Measurements from ENCODE around the gene AATF.

AATF gene

GRCh38 chr17:36931697-36932382 is 16.9 kb upstream of the AATF start:
- no peak for DNase-seq

DNA sequence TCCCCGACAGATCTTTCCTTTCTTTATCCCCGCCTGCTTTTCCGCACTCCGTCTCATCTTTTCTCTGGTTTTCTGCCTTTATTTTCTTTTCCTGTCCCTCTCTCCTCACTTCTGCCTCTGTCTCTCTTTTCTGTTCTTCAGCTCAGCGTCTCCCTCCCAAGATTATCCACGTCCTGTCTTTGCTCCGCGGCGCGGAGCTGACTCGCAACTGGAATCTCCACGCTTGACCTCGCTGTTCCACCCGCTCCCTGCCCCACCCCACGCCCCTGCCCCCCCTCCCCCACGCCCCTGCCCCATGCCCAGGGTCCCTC is 16.4 kb upstream of the AATF start:
- DNase-seq: no peak

GRCh38 chr17:36932694-36933511 is 15.9 kb upstream of the AATF start:
- DNase-seq: no peak

DNA sequence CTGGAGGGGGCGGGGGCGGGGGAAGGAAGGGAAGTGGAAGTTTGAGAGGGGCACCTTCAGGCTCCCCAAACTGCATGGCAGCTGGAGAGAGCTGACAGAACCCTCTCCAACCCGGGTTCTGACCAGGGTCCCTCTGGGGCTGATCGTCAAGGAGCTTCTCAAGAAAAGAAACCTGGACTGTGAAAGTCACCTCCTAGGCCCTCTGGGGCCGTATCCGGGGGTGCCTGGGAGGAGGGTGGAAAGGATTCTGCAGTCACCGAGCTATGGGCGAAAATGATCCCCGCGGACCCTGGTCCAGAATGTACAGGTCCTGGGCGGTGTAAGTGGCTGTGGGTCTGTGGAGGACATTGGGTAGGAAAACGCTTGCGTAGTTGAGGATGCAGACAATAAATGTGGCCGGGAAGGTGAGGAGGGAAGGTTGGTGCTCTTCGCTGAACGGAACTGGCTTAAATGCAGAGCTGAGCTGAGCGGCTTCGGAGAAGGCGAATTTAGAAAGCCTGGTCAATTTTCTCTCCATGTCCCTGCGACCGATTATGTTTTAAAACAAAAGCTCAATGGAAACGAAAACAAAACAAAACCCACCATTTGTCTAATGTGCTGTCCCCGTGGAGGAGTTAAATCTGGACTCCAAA is 15.1 kb upstream of the AATF start:
- DNase-seq: no peak

GRCh38 chr17:36934144-36934691 is 14.5 kb upstream of the AATF start:
- no peak for DNase-seq

DNA sequence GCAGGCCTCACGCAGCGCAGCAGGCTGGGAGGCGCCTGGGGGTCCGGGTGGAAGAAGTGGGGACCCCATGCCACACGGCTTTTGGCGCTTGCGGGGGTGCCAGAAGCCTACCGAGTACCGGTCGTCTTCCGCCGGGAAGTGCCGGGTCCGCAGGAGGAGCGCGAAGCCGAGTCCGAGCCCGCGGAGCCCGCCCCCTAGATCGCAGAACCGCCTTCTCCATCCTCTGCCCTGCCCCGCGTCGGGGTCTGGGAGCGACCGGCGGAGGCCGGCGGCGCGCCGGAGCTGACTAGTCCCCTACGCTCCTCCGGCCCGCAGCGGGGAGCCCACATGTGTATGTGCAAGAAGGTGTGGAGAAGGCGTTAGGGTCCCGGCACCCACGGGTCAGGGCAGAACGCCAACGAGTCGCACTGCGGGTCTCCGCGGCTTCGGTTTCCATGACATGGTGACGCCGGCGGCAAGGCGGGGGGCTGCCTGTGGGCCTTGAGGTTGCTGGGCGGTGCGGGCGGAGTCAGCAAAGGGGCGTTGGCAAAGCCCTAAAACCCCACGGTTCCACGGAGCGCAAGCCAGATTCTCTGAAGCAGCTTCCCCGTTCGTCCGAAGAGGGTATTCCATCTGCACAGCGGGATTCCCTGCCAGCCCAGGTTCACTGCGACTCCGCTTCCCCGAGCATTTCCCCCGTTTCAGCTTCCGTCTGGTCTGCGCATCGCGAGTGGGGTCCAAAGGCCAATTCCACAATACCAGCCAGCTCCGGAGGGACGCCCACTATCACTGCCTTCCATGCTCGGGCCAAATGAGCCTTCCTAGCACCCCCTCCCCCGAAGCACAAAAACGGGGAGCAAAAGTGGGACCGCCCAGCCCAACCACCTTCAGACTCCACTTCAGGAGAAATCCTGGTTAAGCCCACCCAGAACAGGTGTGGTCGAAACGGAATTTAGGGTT is 13.8 kb upstream of the AATF start:
- DNase-seq: no peak

GRCh38 chr17:36935671-36936454 is 12.9 kb upstream of the AATF start:
- no peak for DNase-seq

GRCh38 chr17:36936455-36937000 is 12.2 kb upstream of the AATF start:
- DNase-seq: no peak

DNA sequence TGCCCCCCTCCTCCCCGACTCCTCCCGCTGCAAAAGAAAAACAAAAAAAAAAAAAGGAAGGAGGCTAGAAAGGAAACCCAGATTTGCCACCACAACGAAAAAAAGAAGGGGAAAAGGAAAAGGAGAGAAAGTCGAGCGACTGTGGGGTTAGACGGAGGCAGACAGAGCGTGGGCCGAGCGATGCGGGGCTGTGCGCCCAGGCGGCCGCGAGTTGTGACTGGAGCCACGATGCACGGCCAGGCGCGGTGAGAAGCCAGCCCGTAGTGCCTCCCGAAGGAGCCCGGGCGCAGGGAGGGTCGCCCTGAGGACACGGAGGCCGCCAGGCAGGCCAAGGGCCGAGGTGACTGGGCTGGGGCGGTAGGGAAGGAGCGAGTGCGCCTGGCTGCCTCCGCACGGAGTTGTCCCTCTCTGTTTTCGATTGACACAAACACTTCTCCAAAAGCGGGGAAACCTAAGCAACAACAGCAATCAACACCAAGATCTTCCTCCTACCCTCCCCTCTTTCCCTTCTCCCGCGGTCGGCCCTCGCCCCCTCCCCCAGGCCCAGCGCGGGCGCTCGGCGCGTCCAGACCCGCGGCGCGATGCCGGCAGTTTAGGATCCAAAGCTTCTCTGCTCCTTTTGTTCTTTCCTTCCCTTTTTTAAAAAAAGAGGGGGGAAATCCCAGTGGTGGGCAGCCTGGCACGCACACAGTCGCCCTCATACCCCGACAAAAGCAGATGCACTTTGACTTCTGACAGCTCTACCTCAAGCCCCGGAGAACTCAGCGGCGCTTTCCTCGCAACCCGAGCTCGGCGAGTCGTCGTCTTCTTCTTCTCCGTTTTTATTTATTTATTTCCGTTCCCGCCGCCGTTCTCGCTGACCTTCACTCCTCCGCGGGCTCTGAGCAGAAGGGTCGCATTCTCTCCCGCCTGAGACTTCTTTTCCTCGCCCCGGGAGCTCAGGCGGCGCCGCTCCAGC is 11.5 kb upstream of the AATF start, which contains the start of gene LHX1:
Gene LHX1 (plus strand): TSS at position 475 of the 958 bp plus-strand sequence. CDS start 723 bp downstream, outside the sequence.
- DNase-seq: no peak

DNA sequence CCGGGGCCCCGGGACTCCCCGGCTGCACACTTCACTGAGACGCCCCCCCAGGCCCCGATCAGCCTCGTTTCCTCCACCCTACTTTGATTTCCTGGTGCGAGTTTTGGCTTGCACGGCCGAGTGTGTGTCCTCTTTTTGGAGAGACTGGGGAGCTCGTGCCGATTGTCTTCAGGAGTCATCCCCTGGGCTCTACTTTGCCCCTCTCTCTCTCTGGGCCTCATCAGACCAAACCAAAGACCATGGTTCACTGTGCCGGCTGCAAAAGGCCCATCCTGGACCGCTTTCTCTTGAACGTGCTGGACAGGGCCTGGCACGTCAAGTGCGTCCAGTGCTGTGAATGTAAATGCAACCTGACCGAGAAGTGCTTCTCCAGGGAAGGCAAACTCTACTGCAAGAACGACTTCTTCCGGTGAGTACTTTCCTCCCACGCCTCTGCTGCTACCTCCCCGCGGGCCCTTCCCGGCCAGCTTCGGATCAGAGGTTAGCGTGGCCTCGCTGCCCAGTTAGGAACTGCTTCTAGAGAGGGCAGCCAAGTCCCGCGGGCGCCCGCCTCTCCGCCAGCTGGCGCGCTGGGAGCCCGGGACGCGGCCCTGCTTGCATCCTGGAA is 10.7 kb upstream of the AATF start:
- no peak for DNase-seq

GRCh38 chr17:36938566-36939051 is 10.1 kb upstream of the AATF start:
- no peak for DNase-seq

DNA sequence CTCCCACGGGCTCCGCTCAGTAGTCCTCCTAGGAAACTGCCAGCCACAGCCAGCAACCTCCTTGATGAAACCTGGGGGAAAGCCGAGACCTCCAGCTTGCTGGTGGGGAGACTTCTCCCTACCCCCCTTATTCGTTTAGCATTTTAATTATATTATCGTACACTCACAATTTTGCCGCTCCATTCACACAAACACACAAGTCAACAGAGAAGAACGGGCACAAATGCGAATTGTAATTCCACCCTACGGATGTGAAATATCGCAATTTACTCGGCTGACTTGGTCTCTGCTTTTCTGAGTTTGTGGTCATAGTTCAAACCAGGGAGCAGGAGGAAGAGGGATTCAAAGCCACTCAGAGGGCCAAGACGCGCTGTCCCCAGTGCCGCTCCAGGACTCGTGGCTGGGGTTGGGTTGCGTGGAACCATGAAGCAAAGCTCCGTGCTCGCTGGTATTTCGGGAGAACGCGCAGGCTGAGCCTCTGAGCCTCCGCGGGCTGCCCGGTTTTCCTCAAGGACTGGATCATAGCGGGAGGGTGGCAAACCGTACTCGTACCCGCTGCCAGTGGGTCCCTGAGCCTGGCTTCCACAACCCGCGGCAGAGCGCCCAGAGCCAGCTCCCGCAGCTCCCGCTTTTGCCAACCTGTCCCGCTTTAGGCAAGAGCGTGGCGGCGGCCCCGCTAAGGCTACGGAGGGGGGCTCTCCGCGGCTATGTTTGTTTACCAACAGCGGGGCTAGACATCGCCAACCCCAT is 9.5 kb upstream of the AATF start:
- DNase-seq: no peak

DNA sequence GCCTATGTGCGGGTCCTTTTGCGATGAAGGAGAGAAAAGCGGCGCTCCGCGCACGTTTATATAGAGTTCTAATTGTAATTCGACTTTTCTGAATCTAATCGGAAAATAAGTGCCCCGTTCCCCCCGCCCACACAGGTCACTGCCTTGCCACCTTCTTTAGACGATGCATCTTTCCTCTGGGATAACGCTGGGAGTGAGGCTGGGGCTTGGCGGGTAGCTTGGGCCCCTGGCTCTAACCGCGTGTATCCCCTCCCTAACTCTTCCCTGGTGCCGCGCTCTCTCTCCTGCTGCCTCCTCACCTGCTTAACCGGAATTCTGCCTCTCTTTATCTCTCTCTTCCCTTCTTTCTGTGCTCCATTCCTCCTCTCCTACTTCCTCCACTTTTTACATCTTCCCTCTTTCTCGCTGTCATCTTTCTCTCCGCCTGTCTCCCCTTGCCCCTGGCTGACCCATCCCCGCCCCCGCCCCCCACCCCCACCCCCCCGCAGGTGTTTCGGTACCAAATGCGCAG is 8.9 kb upstream of the AATF start:
- DNase-seq: no peak

DNA sequence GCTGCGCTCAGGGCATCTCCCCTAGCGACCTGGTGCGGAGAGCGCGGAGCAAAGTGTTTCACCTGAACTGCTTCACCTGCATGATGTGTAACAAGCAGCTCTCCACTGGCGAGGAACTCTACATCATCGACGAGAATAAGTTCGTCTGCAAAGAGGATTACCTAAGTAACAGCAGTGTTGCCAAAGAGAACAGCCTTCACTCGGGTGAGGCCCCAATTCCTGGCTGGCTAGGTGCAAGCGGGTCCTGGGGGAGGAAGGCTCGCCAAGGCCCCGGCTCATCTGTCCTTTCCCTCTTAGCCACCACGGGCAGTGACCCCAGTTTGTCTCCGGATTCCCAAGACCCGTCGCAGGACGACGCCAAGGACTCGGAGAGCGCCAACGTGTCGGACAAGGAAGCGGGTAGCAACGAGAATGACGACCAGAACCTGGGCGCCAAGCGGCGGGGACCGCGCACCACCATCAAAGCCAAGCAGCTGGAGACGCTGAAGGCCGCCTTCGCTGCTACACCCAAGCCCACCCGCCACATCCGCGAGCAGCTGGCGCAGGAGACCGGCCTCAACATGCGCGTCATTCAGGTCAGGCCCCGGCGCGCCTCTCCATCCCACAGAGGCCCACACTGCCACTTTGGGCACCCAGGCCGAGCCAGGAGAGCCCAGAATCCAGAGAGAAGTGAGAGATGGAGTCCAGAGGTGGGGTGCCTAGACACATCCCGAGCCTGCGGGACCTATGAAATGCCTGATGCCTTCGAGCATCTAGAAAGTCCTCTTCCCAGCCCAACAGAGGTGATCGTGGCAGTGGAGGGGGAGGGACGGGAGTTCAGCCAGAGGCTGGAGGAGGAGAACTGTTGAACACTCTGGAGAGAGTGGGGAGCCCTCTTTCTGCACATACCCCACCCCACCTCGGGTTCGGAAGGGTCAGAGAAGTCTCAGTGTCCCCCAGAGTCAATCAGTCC is 8.2 kb upstream of the AATF start:
- DNase-seq: no peak

DNA sequence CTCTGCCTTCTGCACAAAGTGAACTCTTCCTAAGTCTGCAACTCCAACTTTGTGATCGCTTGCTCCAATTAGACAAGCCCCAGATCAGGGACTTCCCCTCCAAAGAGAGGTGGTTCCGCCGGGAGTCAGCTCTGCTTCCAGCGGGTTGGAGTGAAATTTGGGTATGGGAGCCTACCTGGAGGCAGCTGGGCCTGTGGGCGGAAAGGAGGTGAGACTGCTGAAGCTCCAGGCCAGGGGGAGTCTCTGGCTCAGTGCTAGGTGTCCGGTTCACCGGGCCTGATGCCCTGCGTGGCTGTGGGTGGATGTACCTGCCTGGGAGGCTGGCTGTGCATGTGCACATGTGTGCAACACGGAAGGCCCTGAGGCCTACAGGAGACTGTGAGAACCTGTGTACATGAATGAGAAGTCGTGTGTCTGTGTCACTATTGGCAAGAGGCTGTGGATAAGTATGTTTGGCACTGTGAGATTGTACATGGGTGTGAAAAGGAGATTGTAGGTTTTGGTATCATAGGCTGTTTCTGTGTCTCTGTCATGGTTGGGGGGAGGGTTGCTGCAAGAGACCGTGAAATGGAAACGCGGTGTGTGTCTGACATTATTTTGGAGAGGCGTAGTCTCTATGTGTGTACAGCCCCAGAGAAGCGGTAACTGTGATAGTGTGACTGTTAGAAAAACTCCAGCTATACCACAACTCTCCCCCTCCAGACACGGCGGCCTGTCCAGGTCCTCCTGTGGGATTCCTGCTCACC is 7.3 kb upstream of the AATF start:
- no peak for DNase-seq

DNA sequence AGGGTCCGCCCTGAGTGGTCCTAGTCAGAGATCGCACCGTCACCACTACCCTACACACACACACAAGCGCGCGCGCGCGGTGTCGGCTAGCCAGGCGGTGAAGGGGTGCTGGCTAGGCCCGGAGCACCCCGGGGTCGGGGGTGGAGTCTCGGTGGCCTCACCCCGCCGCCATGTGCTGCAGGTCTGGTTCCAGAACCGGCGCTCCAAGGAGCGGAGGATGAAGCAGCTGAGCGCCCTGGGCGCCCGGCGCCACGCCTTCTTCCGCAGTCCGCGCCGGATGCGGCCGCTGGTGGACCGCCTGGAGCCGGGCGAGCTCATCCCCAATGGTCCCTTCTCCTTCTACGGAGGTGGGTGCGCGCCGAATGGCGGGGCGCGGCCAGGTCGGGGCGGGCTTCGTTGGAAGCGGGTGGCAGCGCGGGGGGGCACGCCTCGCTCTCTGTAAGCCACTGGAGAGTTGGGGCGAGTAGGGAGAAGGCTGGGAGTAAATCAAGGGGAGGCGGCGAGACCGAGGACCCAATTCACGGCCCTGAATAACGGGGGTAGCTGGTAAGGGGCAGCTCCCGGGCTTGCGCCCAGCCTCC is 6.6 kb upstream of the AATF start:
- DNase-seq: no peak

All from activated CD4-positive, alpha-beta T cell treated with anti-CD3 and anti-CD28 coated beads, Interleukin-2, amount 50 U/mL, for 4 hours (primary cell).